ENCODE measurements around the gene PLXNB2.
A peak's percentile ranks its signal among the peaks of the same experiment; 100 is the strongest.

The PLXNB2 gene

GRCh38 chr22:50296658-50297490, 10.6 kb downstream of the PLXNB2 start:
- H3K4me3 ChIP-seq: peak overlapping the region; percentile 13
- peak overlapping the region; percentile 35 to 98 for H3K27ac ChIP-seq
- DNase-seq (ENCODE audit: low spot score): no peak
- TF ChIP-seq, protein P1, sequence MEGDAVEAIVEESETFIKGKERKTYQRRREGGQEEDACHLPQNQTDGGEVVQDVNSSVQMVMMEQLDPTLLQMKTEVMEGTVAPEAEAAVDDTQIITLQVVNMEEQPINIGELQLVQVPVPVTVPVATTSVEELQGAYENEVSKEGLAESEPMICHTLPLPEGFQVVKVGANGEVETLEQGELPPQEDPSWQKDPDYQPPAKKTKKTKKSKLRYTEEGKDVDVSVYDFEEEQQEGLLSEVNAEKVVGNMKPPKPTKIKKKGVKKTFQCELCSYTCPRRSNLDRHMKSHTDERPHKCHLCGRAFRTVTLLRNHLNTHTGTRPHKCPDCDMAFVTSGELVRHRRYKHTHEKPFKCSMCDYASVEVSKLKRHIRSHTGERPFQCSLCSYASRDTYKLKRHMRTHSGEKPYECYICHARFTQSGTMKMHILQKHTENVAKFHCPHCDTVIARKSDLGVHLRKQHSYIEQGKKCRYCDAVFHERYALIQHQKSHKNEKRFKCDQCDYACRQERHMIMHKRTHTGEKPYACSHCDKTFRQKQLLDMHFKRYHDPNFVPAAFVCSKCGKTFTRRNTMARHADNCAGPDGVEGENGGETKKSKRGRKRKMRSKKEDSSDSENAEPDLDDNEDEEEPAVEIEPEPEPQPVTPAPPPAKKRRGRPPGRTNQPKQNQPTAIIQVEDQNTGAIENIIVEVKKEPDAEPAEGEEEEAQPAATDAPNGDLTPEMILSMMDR (IDR thresholded peaks at IDR 0.05): no peak

- DNase-seq (ENCODE audit: low spot score): no peak
- Histone ChIP-seq H3K27ac (peak overlapping the region; percentile 76 to 94), H3K4me3 (peak overlapping the region; percentile 64)
- TF ChIP-seq, protein P1 (IDR thresholded peaks at IDR 0.05): no peak
Measured at GRCh38 chr22:50294319-50294656, 13.2 kb downstream of the PLXNB2 start.

GRCh38 chr22:50293441-50294318, 13.8 kb downstream of the PLXNB2 start:
- peak; percentile 91 for DNase-seq (ENCODE audit: low spot score)
- Histone ChIP-seq H3K27ac (peak overlapping the region; percentile 76 to 94), H3K4me3 (peak overlapping the region; percentile 64)
- TF ChIP-seq, protein P1 (IDR thresholded peaks at IDR 0.05): no peak

GRCh38 chr22:50292643-50293440, 14.6 kb downstream of the PLXNB2 start:
- peak overlapping the region; percentile 76 to 94 for H3K27ac ChIP-seq
- no peak for DNase-seq (ENCODE audit: low spot score)
- TF ChIP-seq, protein P1 (IDR thresholded peaks at IDR 0.05): no peak
- peak overlapping the region; percentile 64 for H3K4me3 ChIP-seq

GRCh38 chr22:50289942-50290630, 17.4 kb downstream of the PLXNB2 start:
- TF ChIP-seq, protein P1 (IDR thresholded peaks at IDR 0.05): no peak
- DNase-seq (ENCODE audit: low spot score): no peak
- no peak overlapping the region for H3K27ac ChIP-seq
- no peak overlapping the region for H3K4me3 ChIP-seq

Measured in coronary artery (tissue), 2 donors.